HCT116 (cell line): ENCODE data around the gene GAL.

Experiments used
- CTCF ChIP-seq, 3 experiments: fragments of 200-600 bp in 1 of 3; sonication (generic) in 1 of 3; IDR thresholded peaks in 2 of 3; conservative IDR thresholded peaks in 1 of 3; 2 replicates each; pipeline ENCODE4 v1.5.1; 2012 to 2017; ENCODE audit warnings: low read depth in 2 of 3, low read length in 2 of 3, antibody characterized with exemption in 1 of 3, borderline replicate concordance in 1 of 3, control low read depth in 1 of 3, mild to moderate bottlenecking in 1 of 3, mixed read lengths in 1 of 3, mixed run types in 1 of 3, moderate library complexity in 1 of 3; ENCODE audit not compliant: insufficient read depth in 1 of 3
- EZH2 ChIP-seq: fragments of 200-600 bp; sonication (generic); IDR thresholded peaks from 2 replicates; pipeline ENCODE4 v1.6.1; 2017; ENCODE audit warnings: antibody characterized with exemption, mixed run types
- POLR2A ChIP-seq: IDR thresholded peaks from 2 replicates; pipeline ENCODE4 v1.7.0; 2011; ENCODE audit warnings: borderline replicate concordance; ENCODE audit not compliant: insufficient read depth, insufficient read length; ENCODE audit errors: extremely low read depth
- REST ChIP-seq: IDR thresholded peaks from 2 replicates; pipeline ENCODE4 v1.6.1; 2012; ENCODE audit warnings: low read depth

GRCh38 chr11:68710409-68710808 lies 26.1 kb downstream of the GAL start:
- TF ChIP-seq CTCF (IDR thresholded peaks at IDR 0.05 in 2 of 3, conservative IDR thresholded peaks at IDR 0.05 in 1 of 3; ENCODE audit: borderline replicate concordance in 1 of 3, insufficient read depth in 1 of 3, low read depth in 2 of 3, low read length in 2 of 3) (no peak), POLR2A (no peak), EZH2 (no peak), REST (no peak)
